ENCODE measurements around the gene BBS1.

GRCh38 chr11:66550887-66551286 is 40.5 kb downstream of the BBS1 start:
- TF ChIP-seq CTCF (IDR thresholded peaks at IDR 0.05 in 2 of 3, conservative IDR thresholded peaks at IDR 0.05 in 1 of 3; ENCODE audit: borderline replicate concordance in 1 of 3, insufficient read depth in 1 of 3, low read depth in 2 of 3, low read length in 2 of 3) = no peak
- TF ChIP-seq JUND (IDR thresholded peaks at IDR 0.05) = no peak
- no peak for TF ChIP-seq EZH2 (IDR thresholded peaks at IDR 0.05)
- no peak for TF ChIP-seq POLR2AphosphoS5 (IDR thresholded peaks at IDR 0.05; ENCODE audit: low read depth, low read length)
- no peak for TF ChIP-seq POLR2A (IDR thresholded peaks at IDR 0.05; ENCODE audit: borderline replicate concordance, extremely low read depth, insufficient read depth, insufficient read length)
- TF ChIP-seq RAD21 (IDR thresholded peaks at IDR 0.05; ENCODE audit: low read depth) = no peak
- TF ChIP-seq SRF (IDR thresholded peaks at IDR 0.05; ENCODE audit: low read depth) = no peak
- no peak for TF ChIP-seq MAX (IDR thresholded peaks at IDR 0.05)
- no peak for TF ChIP-seq EGR1 (IDR thresholded peaks at IDR 0.05; ENCODE audit: low read depth)
- no peak for TF ChIP-seq REST (IDR thresholded peaks at IDR 0.05; ENCODE audit: low read depth)
- TF ChIP-seq EZH2phosphoT487 (IDR thresholded peaks at IDR 0.05; ENCODE audit: borderline replicate concordance) = no peak
- no peak for TF ChIP-seq CEBPB (IDR thresholded peaks at IDR 0.05; ENCODE audit: low read depth)
